D721Med (cell line): ENCODE data around the gene ARHGAP26.

Source experiments
- DNase-seq: peaks from one replicate; pipeline ENCODE4 v3.0.0; 2011; ENCODE audit warnings: low spot score; ENCODE audit not compliant: insufficient read length
- FAIRE-seq: peaks from 2 replicates; lab custom pipeline; 2011; peaks lifted over from hg19 to GRCh38; lab: Jason Lieb, UNC
- TF ChIP-seq, protein P1 (sequence below): IDR thresholded peaks from 2 replicates; pipeline ENCODE4 v1.5.1; 2012; ENCODE audit warnings: mild to moderate bottlenecking, control low read depth; ENCODE audit not compliant: insufficient read depth; ENCODE audit errors: missing control alignments

Gene ARHGAP26

DNA sequence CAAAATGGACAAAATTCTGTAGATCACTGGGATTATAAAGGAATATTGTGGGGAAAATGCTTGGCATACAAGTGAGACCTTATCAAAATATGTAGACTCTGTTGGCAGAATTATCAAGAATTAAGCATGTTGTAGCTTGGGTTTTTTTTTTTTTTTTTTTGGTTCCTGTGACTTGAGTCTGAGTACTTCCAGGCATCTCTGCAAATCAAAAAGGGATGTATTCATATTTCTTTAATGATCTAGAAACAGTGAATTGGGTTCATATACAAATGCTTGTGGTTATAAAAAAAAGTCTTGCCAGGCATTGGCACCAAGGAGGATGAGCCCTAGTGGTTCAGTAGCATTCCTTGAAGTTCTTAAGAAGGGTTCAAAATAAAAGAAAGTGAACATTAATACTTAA, 292.2 kb downstream of the ARHGAP26 start:
- FAIRE-seq (no peak), DNase-seq (no peak)
- TF ChIP-seq, protein P1, sequence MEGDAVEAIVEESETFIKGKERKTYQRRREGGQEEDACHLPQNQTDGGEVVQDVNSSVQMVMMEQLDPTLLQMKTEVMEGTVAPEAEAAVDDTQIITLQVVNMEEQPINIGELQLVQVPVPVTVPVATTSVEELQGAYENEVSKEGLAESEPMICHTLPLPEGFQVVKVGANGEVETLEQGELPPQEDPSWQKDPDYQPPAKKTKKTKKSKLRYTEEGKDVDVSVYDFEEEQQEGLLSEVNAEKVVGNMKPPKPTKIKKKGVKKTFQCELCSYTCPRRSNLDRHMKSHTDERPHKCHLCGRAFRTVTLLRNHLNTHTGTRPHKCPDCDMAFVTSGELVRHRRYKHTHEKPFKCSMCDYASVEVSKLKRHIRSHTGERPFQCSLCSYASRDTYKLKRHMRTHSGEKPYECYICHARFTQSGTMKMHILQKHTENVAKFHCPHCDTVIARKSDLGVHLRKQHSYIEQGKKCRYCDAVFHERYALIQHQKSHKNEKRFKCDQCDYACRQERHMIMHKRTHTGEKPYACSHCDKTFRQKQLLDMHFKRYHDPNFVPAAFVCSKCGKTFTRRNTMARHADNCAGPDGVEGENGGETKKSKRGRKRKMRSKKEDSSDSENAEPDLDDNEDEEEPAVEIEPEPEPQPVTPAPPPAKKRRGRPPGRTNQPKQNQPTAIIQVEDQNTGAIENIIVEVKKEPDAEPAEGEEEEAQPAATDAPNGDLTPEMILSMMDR = no peak

DNA sequence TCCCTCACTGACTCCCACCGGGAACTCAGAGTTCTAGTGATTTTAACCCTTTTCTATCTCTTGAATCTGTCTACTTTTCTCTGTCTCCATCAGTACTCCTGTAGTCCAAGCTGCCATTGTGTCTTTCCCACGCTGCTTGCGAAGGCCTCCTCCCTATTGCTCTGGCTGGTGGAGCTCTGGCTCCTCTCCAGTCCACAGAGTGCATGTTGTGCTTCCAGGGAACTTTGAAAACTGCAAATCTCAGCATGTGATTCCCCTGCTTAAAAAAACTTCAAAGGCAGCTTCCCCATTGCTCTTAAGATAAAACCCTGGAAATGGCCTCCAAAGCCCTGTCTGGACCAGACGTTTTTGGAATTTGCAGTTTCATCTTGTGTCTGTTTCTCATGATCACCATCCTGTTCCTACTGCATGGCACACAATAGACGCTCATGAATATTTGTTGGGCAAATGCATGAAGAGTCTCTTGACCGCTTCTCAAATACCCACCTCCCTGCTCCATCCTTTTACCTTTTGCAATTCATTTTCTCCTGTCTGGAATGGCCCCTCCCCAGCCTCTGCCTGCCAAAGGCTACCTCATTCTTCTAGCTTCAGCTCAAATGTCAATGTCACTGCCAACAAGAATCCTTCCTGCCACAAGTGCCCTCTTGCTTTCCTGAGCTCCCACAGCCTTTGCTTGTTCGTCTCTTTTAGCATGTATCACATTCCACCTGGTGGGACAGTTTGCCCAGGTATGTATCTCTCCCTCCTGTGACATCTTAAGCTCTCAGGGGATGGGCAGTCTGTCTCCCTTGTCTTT, 293.2 kb downstream of the ARHGAP26 start:
- no peak for DNase-seq
- TF ChIP-seq, protein P1 = no peak
- FAIRE-seq = no peak

DNA sequence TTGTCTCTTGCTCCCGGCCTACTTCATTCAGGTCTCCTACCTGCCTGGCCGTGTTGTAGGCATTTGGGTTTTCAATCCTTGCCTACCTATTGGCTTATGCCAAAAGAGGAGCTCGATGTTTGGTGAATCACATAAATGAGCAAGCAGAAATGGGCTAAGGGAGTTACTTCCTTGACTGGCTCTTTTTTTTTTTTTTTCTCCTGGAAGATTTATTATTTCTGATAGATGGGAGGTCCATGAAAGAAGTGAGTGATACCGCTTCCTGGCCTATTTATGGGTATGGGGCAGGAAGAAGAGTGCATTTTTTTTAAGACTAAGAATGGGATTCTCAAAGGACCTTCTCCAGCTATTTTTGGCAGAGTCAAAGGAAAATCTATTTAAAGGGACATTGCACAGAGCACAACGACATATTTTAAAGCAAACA, 294.1 kb downstream of the ARHGAP26 start:
- FAIRE-seq (no peak), DNase-seq (no peak)
- TF ChIP-seq, protein P1 = no peak

DNA sequence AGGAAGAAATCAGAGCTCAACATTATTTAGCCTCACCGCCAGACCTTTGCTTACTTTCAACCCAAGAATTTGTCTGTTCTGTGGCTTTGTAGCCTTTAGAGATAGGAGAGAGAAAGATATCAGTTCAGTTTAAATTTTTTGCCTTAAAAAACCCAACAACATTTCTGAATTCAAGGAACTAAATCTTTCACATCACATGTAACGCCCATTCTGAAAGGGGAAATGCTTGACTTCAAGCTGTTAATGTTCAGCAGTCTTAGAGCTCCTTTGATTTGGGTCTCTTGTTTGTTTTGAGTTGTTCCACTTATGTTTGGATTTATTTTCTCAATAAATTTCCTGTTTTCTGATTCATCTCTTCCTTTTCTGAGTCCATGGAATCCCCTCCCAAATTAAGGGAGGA, 294.5 kb downstream of the ARHGAP26 start:
- FAIRE-seq (no peak), DNase-seq (no peak)
- TF ChIP-seq, protein P1 = no peak

DNA sequence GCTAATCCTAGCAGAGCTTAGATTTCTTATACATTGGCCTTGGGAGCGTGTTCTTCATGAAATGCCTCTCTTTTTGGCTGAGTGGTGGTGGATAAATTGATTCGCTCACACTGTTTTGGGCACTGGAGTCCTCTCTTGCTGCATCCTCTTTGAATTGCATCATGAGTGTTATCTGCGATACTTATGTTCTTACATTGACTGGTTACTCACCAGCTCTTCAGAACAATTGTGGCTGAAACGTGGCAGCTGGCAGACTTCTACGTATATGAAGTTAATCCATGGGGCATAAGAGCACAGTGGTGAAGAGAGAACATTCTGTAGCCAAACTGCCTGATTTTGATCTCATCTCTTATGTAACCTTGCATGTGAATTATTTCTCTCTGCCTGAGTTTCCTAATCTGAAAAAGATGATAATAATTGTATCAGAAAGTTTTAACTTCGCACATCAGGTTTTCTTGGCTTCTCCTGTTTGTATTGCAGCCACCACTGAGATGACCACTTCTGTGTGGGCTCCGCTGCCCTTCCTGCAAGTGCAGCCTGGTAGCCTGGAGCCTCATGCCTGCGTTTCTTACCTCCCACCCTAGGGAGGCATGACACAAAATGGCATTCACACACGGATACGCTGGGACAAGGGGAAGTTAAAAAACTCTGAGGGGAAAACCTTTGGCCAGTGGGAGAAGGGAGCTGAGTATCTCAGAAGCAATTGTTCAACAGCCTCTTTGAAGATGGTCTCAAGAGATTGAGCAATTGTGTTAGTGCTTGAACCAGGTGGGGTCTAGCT, 295.2 kb downstream of the ARHGAP26 start:
- FAIRE-seq (no peak), DNase-seq (no peak)
- TF ChIP-seq, protein P1 = no peak

DNA sequence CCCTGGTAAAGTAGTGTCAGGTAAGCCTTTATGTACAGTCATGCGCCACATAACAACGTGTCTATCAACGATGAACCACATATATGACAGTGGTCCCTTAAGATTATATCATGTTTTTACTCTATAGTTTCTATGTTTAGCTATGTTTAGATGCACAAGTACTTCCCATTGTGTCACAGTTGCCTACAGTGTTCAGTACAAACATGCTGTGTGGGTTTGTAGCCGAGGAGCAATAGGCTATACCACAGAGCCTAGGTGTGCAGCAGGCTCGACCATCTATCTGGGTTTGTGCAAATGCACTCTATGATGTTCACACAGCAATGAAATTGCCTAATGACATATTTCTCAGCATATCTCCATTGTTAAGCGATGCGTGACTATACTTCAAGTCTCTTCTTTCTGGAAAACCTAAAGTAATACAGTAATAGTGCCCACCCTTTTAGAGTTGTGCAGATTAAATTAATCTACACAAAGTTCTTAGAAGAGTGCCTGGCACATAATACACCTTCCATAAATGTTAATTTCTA, 295.9 kb downstream of the ARHGAP26 start:
- TF ChIP-seq, protein P1 = no peak
- no peak for DNase-seq
- FAIRE-seq = no peak
